Neural cell (in vitro differentiated cells): ENCODE results near the gene VSIG10L2. TPM values are rescaled to one million over a fixed set of nuclear protein-coding genes. Genes with fewer than 3 reads are reported as not detected.

Experiments used
- H2AFZ ChIP-seq: fragments of 200-600, 300-800 bp; sonication (generic), shearing (Covaris generic); 2 replicates; pipeline ENCODE4 v1.6.0; 2014; ENCODE audit warnings: low read depth, mild to moderate bottlenecking, antibody characterized with exemption, low read length, moderate library complexity
- H3F3A ChIP-seq: fragments of 200-600 bp; shearing (Covaris generic); 2 replicates; pipeline ENCODE4 v1.6.1; 2016; ENCODE audit warnings: mild to moderate bottlenecking, moderate library complexity, mixed read lengths, antibody characterized with exemption, low read length; ENCODE audit not compliant: insufficient read depth, poor library complexity, severe bottlenecking
- H3K27ac ChIP-seq: fragments of 200-600, 300-800 bp; sonication (generic), shearing (Covaris generic); 2 replicates; pipeline ENCODE4 v1.5.1; 2014; ENCODE audit warnings: mild to moderate bottlenecking, low read length, moderate library complexity
- H3K27me3 ChIP-seq: fragments of 300-800, 200-600 bp; sonication (generic), shearing (Covaris generic); 2 replicates; pipeline ENCODE4 v1.6.0; 2014; ENCODE audit warnings: mild to moderate bottlenecking, low read depth, low read length, moderate library complexity; ENCODE audit not compliant: insufficient read depth
- H3K36me3 ChIP-seq: fragments of 300-800, 200-600 bp; sonication (generic), shearing (Covaris generic); 2 replicates; pipeline ENCODE4 v1.5.1; 2014; ENCODE audit warnings: mild to moderate bottlenecking, antibody characterized with exemption, low read length, moderate library complexity; ENCODE audit not compliant: insufficient read depth
- H3K4me2 ChIP-seq: fragments of 300-800, 200-600 bp; sonication (generic), shearing (Covaris generic); 2 replicates; pipeline ENCODE4 v1.6.0; 2014; ENCODE audit warnings: mild to moderate bottlenecking, low read length
- H3K4me3 ChIP-seq: fragments of 300-800, 200-600 bp; sonication (generic), shearing (Covaris generic); 2 replicates; pipeline ENCODE4 v1.5.1; 2014; ENCODE audit warnings: mild to moderate bottlenecking, low read length, moderate library complexity
- H3K79me2 ChIP-seq: fragments of 200-600 bp; shearing (Covaris generic); replicated peaks from 2 replicates; pipeline ENCODE4 v1.6.0; 2014; ENCODE audit warnings: mild to moderate bottlenecking, low read length, moderate library complexity; ENCODE audit not compliant: insufficient read depth
- H3K9ac ChIP-seq: fragments of 300-800, 200-600 bp; sonication (generic), shearing (Covaris generic); 2 replicates; pipeline ENCODE4 v1.6.1; 2016; ENCODE audit warnings: mild to moderate bottlenecking, low read length, mixed read lengths
- H3K9me2 ChIP-seq: fragments of 200-600 bp; shearing (Covaris generic); 2 replicates; pipeline ENCODE4 v1.6.1; 2016; ENCODE audit warnings: mild to moderate bottlenecking, low read length, mixed read lengths; ENCODE audit not compliant: insufficient read depth
- H3K9me3 ChIP-seq: fragments of 200-600, 300-800 bp; sonication (generic), shearing (Covaris generic); 2 replicates; pipeline ENCODE4 v1.6.1; 2016; ENCODE audit warnings: mild to moderate bottlenecking, mixed run types, low read length, moderate library complexity, mixed read lengths
- H4K20me1 ChIP-seq: fragments of 200-600 bp; shearing (Covaris generic); 2 replicates; pipeline ENCODE4 v1.6.1; 2016; ENCODE audit warnings: mild to moderate bottlenecking, mixed run types; ENCODE audit not compliant: insufficient read depth
- EP300 ChIP-seq: fragments of 450-650 bp; conservative IDR thresholded peaks from 2 replicates; pipeline ENCODE4 v1.6.1; 2014; ENCODE audit warnings: antibody characterized with exemption, mild to moderate bottlenecking, moderate library complexity; ENCODE audit not compliant: poor library complexity, severe bottlenecking
- POLR2AphosphoS5 ChIP-seq: IDR thresholded peaks from 2 replicates; pipeline ENCODE4 v1.6.1; 2012
- RAD21 ChIP-seq: fragments of 450-650 bp; conservative IDR thresholded peaks from 2 replicates; pipeline ENCODE4 v1.6.1; 2014; ENCODE audit warnings: antibody characterized with exemption, mild to moderate bottlenecking, moderate library complexity
- REST ChIP-seq: IDR thresholded peaks from 2 replicates; pipeline ENCODE4 v1.6.1; 2012; ENCODE audit warnings: borderline replicate concordance
- SMC3 ChIP-seq: fragments of 450-650 bp; conservative IDR thresholded peaks from 2 replicates; pipeline ENCODE4 v1.6.1; 2014; ENCODE audit warnings: antibody characterized with exemption, mild to moderate bottlenecking, moderate library complexity; ENCODE audit not compliant: poor library complexity
- TAF1 ChIP-seq: IDR thresholded peaks from 2 replicates; pipeline ENCODE4 v1.6.1; 2012; ENCODE audit warnings: low read depth
- polyA plus RNA-seq: library from polyadenylated mRNA; depleted of rRNA; stranded (reverse); fragments of >200 nt; gene quantifications from 2 replicates; pipeline ENCODE4 v1.2.3, GENCODE V29; 2014
- TF ChIP-seq, protein P1 (sequence below): fragments of 450-650 bp; IDR thresholded peaks from 2 replicates; pipeline ENCODE4 v1.5.1; 2014; ENCODE audit warnings: antibody characterized with exemption, mild to moderate bottlenecking, moderate library complexity; ENCODE audit not compliant: poor library complexity, severe bottlenecking

The VSIG10L2 gene
- polyA plus RNA-seq, 1 donor from 2014 or later: not detected

DNA sequence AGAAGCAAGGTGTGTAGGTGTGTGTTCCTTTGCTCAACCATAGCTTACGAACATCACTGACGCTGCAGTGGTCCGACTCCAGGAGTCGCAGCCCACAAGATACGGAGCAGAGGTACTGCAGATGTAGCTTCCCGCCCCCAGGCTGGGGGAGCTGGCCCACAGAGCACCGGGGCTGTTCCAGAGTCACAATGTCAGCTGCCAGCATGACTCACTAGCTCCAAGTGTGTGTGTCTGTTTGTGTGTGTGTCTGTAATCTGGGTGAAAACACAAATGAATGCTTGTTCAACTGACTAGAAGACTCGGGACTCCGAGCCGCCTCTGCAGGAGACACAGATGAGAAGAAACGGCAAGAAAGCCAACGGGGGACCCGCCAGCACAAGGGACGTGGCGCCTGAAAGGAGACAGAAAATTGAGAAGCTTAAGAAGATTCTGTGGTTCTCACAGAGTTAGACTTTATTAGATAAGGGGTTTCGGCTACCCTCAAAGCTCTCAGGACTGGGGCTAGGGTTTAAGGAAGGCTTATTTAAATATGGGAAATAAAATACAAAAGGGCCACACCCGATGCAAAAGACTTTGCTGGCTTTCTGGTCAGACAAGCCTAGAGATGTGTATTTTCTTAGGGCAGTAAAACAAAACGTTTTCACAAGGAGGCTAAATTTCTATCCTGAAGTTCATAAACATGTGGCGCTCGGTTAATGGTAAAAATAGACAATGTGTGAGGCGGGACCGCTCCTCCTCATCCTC, 10.7 kb downstream of the VSIG10L2 start:
- H3K4me3 ChIP-seq: no peak overlapping the region
- H3K9me2 ChIP-seq: no peaks in the 10 kb centered on the region
- H3K27me3 ChIP-seq: no peaks in the 10 kb centered on the region
- no peak overlapping the region for H3K27ac ChIP-seq
- no peak overlapping the region for H2AFZ ChIP-seq
- H3K9ac ChIP-seq: no peak overlapping the region
- no peaks in the 10 kb centered on the region for H3F3A ChIP-seq
- no peaks in the 10 kb centered on the region for H3K79me2 ChIP-seq
- peaks cover 4% of the 10 kb centered on the region for H3K36me3 ChIP-seq
- TF ChIP-seq EP300: no peak
- TF ChIP-seq POLR2AphosphoS5: no peak
- no peak for TF ChIP-seq RAD21
- TF ChIP-seq TAF1: no peak
- no peaks in the 10 kb centered on the region for H3K9me3 ChIP-seq
- H4K20me1 ChIP-seq: no peaks in the 10 kb centered on the region
- no peak overlapping the region for H3K4me2 ChIP-seq

GRCh38 chr11:125957618-125958332, 11.9 kb downstream of the VSIG10L2 start:
- TF ChIP-seq, protein P1, sequence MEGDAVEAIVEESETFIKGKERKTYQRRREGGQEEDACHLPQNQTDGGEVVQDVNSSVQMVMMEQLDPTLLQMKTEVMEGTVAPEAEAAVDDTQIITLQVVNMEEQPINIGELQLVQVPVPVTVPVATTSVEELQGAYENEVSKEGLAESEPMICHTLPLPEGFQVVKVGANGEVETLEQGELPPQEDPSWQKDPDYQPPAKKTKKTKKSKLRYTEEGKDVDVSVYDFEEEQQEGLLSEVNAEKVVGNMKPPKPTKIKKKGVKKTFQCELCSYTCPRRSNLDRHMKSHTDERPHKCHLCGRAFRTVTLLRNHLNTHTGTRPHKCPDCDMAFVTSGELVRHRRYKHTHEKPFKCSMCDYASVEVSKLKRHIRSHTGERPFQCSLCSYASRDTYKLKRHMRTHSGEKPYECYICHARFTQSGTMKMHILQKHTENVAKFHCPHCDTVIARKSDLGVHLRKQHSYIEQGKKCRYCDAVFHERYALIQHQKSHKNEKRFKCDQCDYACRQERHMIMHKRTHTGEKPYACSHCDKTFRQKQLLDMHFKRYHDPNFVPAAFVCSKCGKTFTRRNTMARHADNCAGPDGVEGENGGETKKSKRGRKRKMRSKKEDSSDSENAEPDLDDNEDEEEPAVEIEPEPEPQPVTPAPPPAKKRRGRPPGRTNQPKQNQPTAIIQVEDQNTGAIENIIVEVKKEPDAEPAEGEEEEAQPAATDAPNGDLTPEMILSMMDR: no peak
- no peak for TF ChIP-seq SMC3
- no peak for TF ChIP-seq REST
- TF ChIP-seq EP300: no peak
- TF ChIP-seq TAF1: no peak
- H3K4me3 ChIP-seq: no peak overlapping the region
- H3K4me2 ChIP-seq: no peak overlapping the region
- H2AFZ ChIP-seq: no peak overlapping the region
- H3K9me3 ChIP-seq: no peaks in the 10 kb centered on the region
- no peaks in the 10 kb centered on the region for H3K27me3 ChIP-seq
- no peaks in the 10 kb centered on the region for H4K20me1 ChIP-seq
- peaks cover 4% of the 10 kb centered on the region for H3K36me3 ChIP-seq
- no peak overlapping the region for H3K9ac ChIP-seq
- no peaks in the 10 kb centered on the region for H3K9me2 ChIP-seq
- H3K27ac ChIP-seq: no peak overlapping the region
- no peaks in the 10 kb centered on the region for H3F3A ChIP-seq
- no peaks in the 10 kb centered on the region for H3K79me2 ChIP-seq
